ENCODE results near the gene MIGA1.
"Not testable (repeated sequence)": the region's sequence is repeated elsewhere in the genome, so short reads cannot be mapped to it uniquely, and the experiment has no call there.

The MIGA1 gene

GRCh38 chr1:77825131-77825709 is 45.8 kb downstream of the MIGA1 start:
- TF ChIP-seq CTCF (conservative IDR thresholded peaks at IDR 0.05; ENCODE audit: low read depth, low read length) = peak; percentile 28
- H3K4me3 ChIP-seq (ENCODE audit: low read depth, low read length) = no peak overlapping the region
- DNase-seq (ENCODE audit: low read depth) = peak; percentile 95

- not testable (repeated sequence) for DNase-seq (ENCODE audit: low read depth); H3K4me3 ChIP-seq (ENCODE audit: low read depth, low read length)
Observed at GRCh38 chr1:77826851-77827250, 47.4 kb downstream of the MIGA1 start.

- no peak overlapping the region for H3K4me3 ChIP-seq (ENCODE audit: low read depth, low read length)
- TF ChIP-seq CTCF (conservative IDR thresholded peaks at IDR 0.05; ENCODE audit: low read depth, low read length) = no peak
- DNase-seq (ENCODE audit: low read depth) = no peak
Observed at GRCh38 chr1:77828098-77828497, 48.6 kb downstream of the MIGA1 start.

GRCh38 chr1:77829851-77830250 is 50.4 kb downstream of the MIGA1 start:
- no peak overlapping the region for H3K4me3 ChIP-seq (ENCODE audit: low read depth, low read length)
- DNase-seq (ENCODE audit: low read depth) = peak; percentile 5
- no peak for TF ChIP-seq CTCF (conservative IDR thresholded peaks at IDR 0.05; ENCODE audit: low read depth, low read length)

GRCh38 chr1:77830946-77831345 is 51.5 kb downstream of the MIGA1 start:
- peak; percentile 13 for DNase-seq (ENCODE audit: low read depth)
- H3K4me3 ChIP-seq (ENCODE audit: low read depth, low read length) = no peak overlapping the region
- no peak for TF ChIP-seq CTCF (conservative IDR thresholded peaks at IDR 0.05; ENCODE audit: low read depth, low read length)

GRCh38 chr1:77831566-77831965 is 52.1 kb downstream of the MIGA1 start:
- DNase-seq (ENCODE audit: low read depth) = peak; percentile 42
- no peak overlapping the region for H3K4me3 ChIP-seq (ENCODE audit: low read depth, low read length)
- no peak for TF ChIP-seq CTCF (conservative IDR thresholded peaks at IDR 0.05; ENCODE audit: low read depth, low read length)

GRCh38 chr1:77831976-77832711 is 52.7 kb downstream of the MIGA1 start:
- peak; percentile 78 for DNase-seq (ENCODE audit: low read depth)
- no peak overlapping the region for H3K4me3 ChIP-seq (ENCODE audit: low read depth, low read length)

More at GRCh38 chr1:77831976-77832711, 52.7 kb downstream of the MIGA1 start:
- TF ChIP-seq CTCF (conservative IDR thresholded peaks at IDR 0.05; ENCODE audit: low read depth, low read length) = no peak

All from choroid plexus epithelial cell (primary cell).